Esophagus muscularis mucosa (tissue), 3 donors: ENCODE data around the gene SH3D19.
"Not testable (repeated sequence)": the region's sequence is repeated elsewhere in the genome, so short reads cannot be mapped to it uniquely, and the experiment has no call there.

ENCODE experiments used
- POLR2A ChIP-seq: fragments of 450-650 bp; IDR thresholded peaks from one replicate; pipeline ENCODE4 v1.6.1; 2017; ENCODE audit warnings: antibody characterized with exemption, moderate library complexity, mild to moderate bottlenecking, low read depth
- TF ChIP-seq, protein P1 (sequence below), 3 experiments: fragments of 200-600 bp in 2 of 3; fragments of 450-650 bp in 1 of 3; sonication (generic) in 2 of 3; IDR thresholded peaks; one replicate each; pipeline ENCODE4 v1.5.1; 2017 to 2019; ENCODE audit warnings: antibody characterized with exemption in 3 of 3, mild to moderate bottlenecking in 2 of 3, moderate library complexity in 1 of 3

- TF ChIP-seq, protein P1, sequence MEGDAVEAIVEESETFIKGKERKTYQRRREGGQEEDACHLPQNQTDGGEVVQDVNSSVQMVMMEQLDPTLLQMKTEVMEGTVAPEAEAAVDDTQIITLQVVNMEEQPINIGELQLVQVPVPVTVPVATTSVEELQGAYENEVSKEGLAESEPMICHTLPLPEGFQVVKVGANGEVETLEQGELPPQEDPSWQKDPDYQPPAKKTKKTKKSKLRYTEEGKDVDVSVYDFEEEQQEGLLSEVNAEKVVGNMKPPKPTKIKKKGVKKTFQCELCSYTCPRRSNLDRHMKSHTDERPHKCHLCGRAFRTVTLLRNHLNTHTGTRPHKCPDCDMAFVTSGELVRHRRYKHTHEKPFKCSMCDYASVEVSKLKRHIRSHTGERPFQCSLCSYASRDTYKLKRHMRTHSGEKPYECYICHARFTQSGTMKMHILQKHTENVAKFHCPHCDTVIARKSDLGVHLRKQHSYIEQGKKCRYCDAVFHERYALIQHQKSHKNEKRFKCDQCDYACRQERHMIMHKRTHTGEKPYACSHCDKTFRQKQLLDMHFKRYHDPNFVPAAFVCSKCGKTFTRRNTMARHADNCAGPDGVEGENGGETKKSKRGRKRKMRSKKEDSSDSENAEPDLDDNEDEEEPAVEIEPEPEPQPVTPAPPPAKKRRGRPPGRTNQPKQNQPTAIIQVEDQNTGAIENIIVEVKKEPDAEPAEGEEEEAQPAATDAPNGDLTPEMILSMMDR (IDR thresholded peaks at IDR 0.05), result not testable (repeated sequence)
- not testable (repeated sequence) for TF ChIP-seq POLR2A
Measured at GRCh38 chr4:151268905-151269304, 56.5 kb downstream of the SH3D19 start.
